ENCODE measurements around the gene COA5. TPM values are rescaled to one million over a fixed set of nuclear protein-coding genes. Genes with fewer than 3 reads are reported as not detected.

Gene COA5
- total and polyA plus RNA-seq, 4 donors = 20.2 to 60.7 (median 38.6) TPM

GRCh38 chr2:98569915-98570314 lies 38.4 kb downstream of the COA5 start:
- Histone ChIP-seq H3K4me3 (no peak overlapping the region), H3K36me3 (ENCODE audit: control insufficient read depth in 4 of 4, insufficient read depth in 4 of 4, low read length in 4 of 4) (peaks cover 3 to 79% (median 13%) of the 10 kb centered on the region in 4 donors), H3K27me3 (ENCODE audit: control insufficient read depth in 3 of 3, insufficient read depth in 3 of 3, low read length in 2 of 3) (no peaks in the 10 kb centered on the region), H3K9me3 (ENCODE audit: control insufficient read depth in 4 of 4, insufficient read depth in 3 of 4, low read length in 3 of 4) (no peaks in the 10 kb centered on the region), H3K27ac (ENCODE audit: low read depth in 1 of 2, low read length in 1 of 2) (no peak overlapping the region), H3K4me1 (ENCODE audit: control insufficient read depth in 5 of 5, insufficient read depth in 5 of 5, low read length in 5 of 5) (no peaks in the 10 kb centered on the region), H3K9ac (ENCODE audit: insufficient read depth in 1 of 2, low read length in 2 of 2) (no peak overlapping the region)
- no peak for TF ChIP-seq CTCF (IDR thresholded peaks at IDR 0.05; ENCODE audit: control extremely low read depth, extremely low read depth)
- DNase-seq (no peak), ATAC-seq (ENCODE audit: insufficient read depth, low FRiP score) (no peak)
- 95 to 96% methylated on average over 13 of the region's 13 CpGs for WGBS, 2 donors

GRCh38 chr2:98569197-98569793 lies 39.0 kb downstream of the COA5 start:
- Histone ChIP-seq H3K4me1 (ENCODE audit: control insufficient read depth in 5 of 5, insufficient read depth in 5 of 5, low read length in 5 of 5) (no peaks in the 10 kb centered on the region), H3K4me3 (no peak overlapping the region), H3K9ac (ENCODE audit: insufficient read depth in 1 of 2, low read length in 2 of 2) (no peak overlapping the region), H3K27ac (ENCODE audit: low read depth in 1 of 2, low read length in 1 of 2) (no peak overlapping the region), H3K36me3 (ENCODE audit: control insufficient read depth in 4 of 4, insufficient read depth in 4 of 4, low read length in 4 of 4) (peaks cover 3 to 83% (median 12%) of the 10 kb centered on the region in 4 donors), H3K9me3 (ENCODE audit: control insufficient read depth in 4 of 4, insufficient read depth in 3 of 4, low read length in 3 of 4) (no peaks in the 10 kb centered on the region), H3K27me3 (ENCODE audit: control insufficient read depth in 3 of 3, insufficient read depth in 3 of 3, low read length in 2 of 3) (no peaks in the 10 kb centered on the region)
- DNase-seq (no peak), ATAC-seq (ENCODE audit: insufficient read depth, low FRiP score) (no peak)
- 74% methylated on average over 19 of the region's 19 CpGs for WGBS, 2 donors
- peak; percentile 13 for TF ChIP-seq CTCF (IDR thresholded peaks at IDR 0.05; ENCODE audit: control extremely low read depth, extremely low read depth)

- no peaks in the 10 kb centered on the region for H3K9me3 ChIP-seq (ENCODE audit: control insufficient read depth in 4 of 4, insufficient read depth in 3 of 4, low read length in 3 of 4)
- WGBS, 2 donors = 95 to 96% methylated on average over 11 of the region's 11 CpGs
- no peaks in the 10 kb centered on the region for H3K27me3 ChIP-seq (ENCODE audit: control insufficient read depth in 3 of 3, insufficient read depth in 3 of 3, low read length in 2 of 3)
- no peak for TF ChIP-seq CTCF (IDR thresholded peaks at IDR 0.05; ENCODE audit: control extremely low read depth, extremely low read depth)
- DNase-seq (no peak), ATAC-seq (ENCODE audit: insufficient read depth, low FRiP score) (no peak)
- H3K4me1 ChIP-seq (ENCODE audit: control insufficient read depth in 5 of 5, insufficient read depth in 5 of 5, low read length in 5 of 5) = no peaks in the 10 kb centered on the region
- peaks cover 5 to 81% (median 12%) of the 10 kb centered on the region in 4 donors for H3K36me3 ChIP-seq (ENCODE audit: control insufficient read depth in 4 of 4, insufficient read depth in 4 of 4, low read length in 4 of 4)
- no peak overlapping the region for H3K27ac ChIP-seq (ENCODE audit: low read depth in 1 of 2, low read length in 1 of 2)
- no peak overlapping the region for H3K9ac ChIP-seq (ENCODE audit: insufficient read depth in 1 of 2, low read length in 2 of 2)
- no peak overlapping the region for H3K4me3 ChIP-seq
Measured at GRCh38 chr2:98568161-98568956, 40.0 kb downstream of the COA5 start.
